ENCODE results near the gene LASP1. TPM values are rescaled to one million over a fixed set of nuclear protein-coding genes. Genes with fewer than 3 reads are reported as not detected.

Gene LASP1
- total and polyA plus RNA-seq, 2 donors (not counting 3 experiments of a cell fraction or from before 2014, with no cell fraction given) = 214 to 242 TPM

DNA sequence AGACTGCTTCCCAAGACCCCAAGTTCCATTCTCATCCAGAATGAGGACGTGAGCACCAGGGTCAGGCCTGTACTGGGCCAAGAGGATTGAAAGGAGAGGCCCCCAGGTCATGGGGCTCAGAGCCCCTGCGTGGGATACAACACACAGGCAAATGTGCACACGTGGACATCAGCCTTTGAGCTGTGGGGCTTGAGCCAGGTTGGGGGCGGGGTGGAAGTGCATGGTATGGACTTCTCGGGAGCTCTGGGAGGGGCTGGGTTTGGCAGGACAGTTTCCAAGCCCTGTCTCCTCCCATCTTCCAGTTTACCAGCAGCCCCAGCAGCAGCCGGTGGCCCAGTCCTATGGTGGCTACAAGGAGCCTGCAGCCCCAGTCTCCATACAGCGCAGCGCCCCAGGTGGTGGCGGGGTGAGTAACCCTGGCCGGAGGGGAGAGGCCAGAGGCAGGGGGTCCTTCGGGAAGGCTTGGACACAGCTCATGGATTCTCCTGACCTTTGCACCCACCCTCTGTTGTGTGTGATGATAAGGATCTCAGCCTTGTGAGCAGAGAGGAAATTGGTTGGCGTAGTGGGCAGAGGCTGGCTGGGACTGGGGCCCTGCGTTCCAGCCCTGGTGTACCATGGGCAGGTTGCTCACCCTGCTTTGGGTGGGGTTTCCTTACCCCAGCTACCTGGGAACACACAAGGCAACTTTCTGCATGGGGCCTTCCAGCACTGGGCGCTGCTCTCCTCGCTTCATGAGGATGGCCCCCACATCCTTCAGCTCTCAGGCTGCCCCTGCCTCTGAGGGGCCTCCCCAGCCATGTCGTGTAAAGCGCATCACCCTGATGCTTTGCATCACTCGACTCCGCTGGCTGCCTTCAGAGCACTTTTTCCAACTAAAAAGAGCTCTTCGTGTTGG is 45.1 kb downstream of the LASP1 start:
- no peak for DNase-seq (ENCODE audit: low read depth, low spot score)
- Histone ChIP-seq H3K4me1 (ENCODE audit: control insufficient read depth, extremely low read depth, insufficient read depth, low read length) (no peaks in the 10 kb centered on the region), H3K36me3 (ENCODE audit: control insufficient read depth in 2 of 2, extremely low read depth in 1 of 2, insufficient read depth in 2 of 2, low read length in 2 of 2) (peaks cover 16 to 61% of the 10 kb centered on the region in 2 experiments), H3K4me3 (replicated peaks in 1 of 3; ENCODE audit: insufficient read depth in 1 of 3, low read depth in 1 of 3, low read length in 3 of 3) (no peak overlapping the region), H4K20me1 (replicated peaks; ENCODE audit: control insufficient read depth, extremely low read depth, insufficient read depth, low read length) (no peaks in the 10 kb centered on the region), H3K9me1 (replicated peaks; ENCODE audit: control insufficient read depth, extremely low read depth, insufficient read depth, low read length) (no peaks in the 10 kb centered on the region), H3K4me2 (ENCODE audit: insufficient read depth, low read length) (no peak overlapping the region), H3K27ac (ENCODE audit: insufficient read depth, low read depth, low read length) (no peak overlapping the region), H3K79me2 (ENCODE audit: control insufficient read depth, insufficient read depth, low read length) (peaks cover 9% of the 10 kb centered on the region), H2AFZ (ENCODE audit: low read depth, low read length) (no peak overlapping the region), H3K9me3 (replicated peaks; ENCODE audit: control insufficient read depth, insufficient read depth, low read length) (no peaks in the 10 kb centered on the region), H3K9ac (replicated peaks; ENCODE audit: extremely low read depth, insufficient read depth, low read length) (no peak overlapping the region), H3K27me3 (ENCODE audit: control insufficient read depth in 2 of 2, insufficient read depth in 2 of 2, low read length in 2 of 2) (no peaks in the 10 kb centered on the region)
- BruUV-seq (replicated peaks) = no TSS peak
- intact Hi-C loops (cut with micrococcal nuclease) = no loop called here
- TF ChIP-seq GATA2 (IDR thresholded peaks at IDR 0.05; ENCODE audit: insufficient read depth, insufficient read length, low read depth, low read length) = peak; percentile 10
- TF ChIP-seq FOS (IDR thresholded peaks at IDR 0.05; ENCODE audit: borderline replicate concordance, insufficient read depth, low read length) = no peak
- TF ChIP-seq EZH2 (IDR thresholded peaks at IDR 0.05; ENCODE audit: borderline replicate concordance, low read depth, low read length, severe bottlenecking) = no peak
- CTCF ChIA-PET = interaction anchor here (0.8 to 1.3 kb wide), 2 partner anchors 13 to 44 kb away, joined by 3 to 4 read pairs; no protein-coding TSS in a partner anchor
- no peak for FAIRE-seq
- dilution Hi-C loops (cut with MboI; ENCODE audit: extremely low pct_ligation_motif_present, low sequenced_read_pairs) = no loop called here
- POLR2A ChIA-PET = no interaction called here

DNA sequence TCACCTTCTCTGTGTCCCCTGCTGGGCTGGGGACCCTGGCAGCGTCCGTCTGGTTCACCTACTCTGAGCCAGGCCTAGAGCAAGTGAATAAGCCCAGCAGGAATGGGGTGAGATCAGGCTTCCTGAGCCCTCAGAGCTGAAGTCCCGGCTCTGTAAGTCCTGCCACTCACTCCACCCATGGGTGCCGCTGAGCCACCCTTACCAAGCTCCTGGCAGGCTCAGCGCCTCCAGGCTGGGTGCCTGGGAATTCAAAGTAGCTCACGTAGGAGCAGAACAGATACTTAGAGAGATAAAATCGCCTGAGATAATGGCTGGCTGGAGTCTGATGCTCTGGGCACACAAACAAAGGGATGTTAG is 45.8 kb downstream of the LASP1 start:
- Histone ChIP-seq H3K4me2 (ENCODE audit: insufficient read depth, low read length) (no peak overlapping the region), H3K4me3 (replicated peaks in 1 of 3; ENCODE audit: insufficient read depth in 1 of 3, low read depth in 1 of 3, low read length in 3 of 3) (no peak overlapping the region), H3K9me1 (replicated peaks; ENCODE audit: control insufficient read depth, extremely low read depth, insufficient read depth, low read length) (no peaks in the 10 kb centered on the region), H3K9ac (replicated peaks; ENCODE audit: extremely low read depth, insufficient read depth, low read length) (no peak overlapping the region), H3K36me3 (ENCODE audit: control insufficient read depth in 2 of 2, extremely low read depth in 1 of 2, insufficient read depth in 2 of 2, low read length in 2 of 2) (peaks cover 16 to 64% of the 10 kb centered on the region in 2 experiments), H3K9me3 (replicated peaks; ENCODE audit: control insufficient read depth, insufficient read depth, low read length) (no peaks in the 10 kb centered on the region), H3K27ac (ENCODE audit: insufficient read depth, low read depth, low read length) (no peak overlapping the region), H4K20me1 (replicated peaks; ENCODE audit: control insufficient read depth, extremely low read depth, insufficient read depth, low read length) (no peaks in the 10 kb centered on the region), H2AFZ (ENCODE audit: low read depth, low read length) (no peak overlapping the region), H3K4me1 (ENCODE audit: control insufficient read depth, extremely low read depth, insufficient read depth, low read length) (no peaks in the 10 kb centered on the region), H3K79me2 (ENCODE audit: control insufficient read depth, insufficient read depth, low read length) (peaks cover 9% of the 10 kb centered on the region), H3K27me3 (ENCODE audit: control insufficient read depth in 2 of 2, insufficient read depth in 2 of 2, low read length in 2 of 2) (no peaks in the 10 kb centered on the region)
- intact Hi-C loops (cut with micrococcal nuclease) (no loop called here), dilution Hi-C loops (cut with MboI; ENCODE audit: extremely low pct_ligation_motif_present, low sequenced_read_pairs) (no loop called here)
- POLR2A ChIA-PET = no interaction called here
- TF ChIP-seq, protein P1, sequence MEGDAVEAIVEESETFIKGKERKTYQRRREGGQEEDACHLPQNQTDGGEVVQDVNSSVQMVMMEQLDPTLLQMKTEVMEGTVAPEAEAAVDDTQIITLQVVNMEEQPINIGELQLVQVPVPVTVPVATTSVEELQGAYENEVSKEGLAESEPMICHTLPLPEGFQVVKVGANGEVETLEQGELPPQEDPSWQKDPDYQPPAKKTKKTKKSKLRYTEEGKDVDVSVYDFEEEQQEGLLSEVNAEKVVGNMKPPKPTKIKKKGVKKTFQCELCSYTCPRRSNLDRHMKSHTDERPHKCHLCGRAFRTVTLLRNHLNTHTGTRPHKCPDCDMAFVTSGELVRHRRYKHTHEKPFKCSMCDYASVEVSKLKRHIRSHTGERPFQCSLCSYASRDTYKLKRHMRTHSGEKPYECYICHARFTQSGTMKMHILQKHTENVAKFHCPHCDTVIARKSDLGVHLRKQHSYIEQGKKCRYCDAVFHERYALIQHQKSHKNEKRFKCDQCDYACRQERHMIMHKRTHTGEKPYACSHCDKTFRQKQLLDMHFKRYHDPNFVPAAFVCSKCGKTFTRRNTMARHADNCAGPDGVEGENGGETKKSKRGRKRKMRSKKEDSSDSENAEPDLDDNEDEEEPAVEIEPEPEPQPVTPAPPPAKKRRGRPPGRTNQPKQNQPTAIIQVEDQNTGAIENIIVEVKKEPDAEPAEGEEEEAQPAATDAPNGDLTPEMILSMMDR (IDR thresholded peaks at IDR 0.05; ENCODE audit: extremely low read depth in 1 of 2, insufficient read depth in 1 of 2, low read depth in 1 of 2, low read length in 2 of 2) = no peak
- no peak for TF ChIP-seq POLR2A (IDR thresholded peaks at IDR 0.05; ENCODE audit: low read depth, low read length)
- TF ChIP-seq EZH2 (IDR thresholded peaks at IDR 0.05; ENCODE audit: borderline replicate concordance, low read depth, low read length, severe bottlenecking) = no peak
- TF ChIP-seq GATA2 (IDR thresholded peaks at IDR 0.05; ENCODE audit: insufficient read depth, insufficient read length, low read depth, low read length) = no peak
- no peak for TF ChIP-seq JUN (IDR thresholded peaks at IDR 0.05; ENCODE audit: borderline replicate concordance, insufficient read depth, insufficient read length, low read depth)
- no peak for TF ChIP-seq MYC (IDR thresholded peaks at IDR 0.05; ENCODE audit: low read depth, low read length)
- TF ChIP-seq, protein P2, sequence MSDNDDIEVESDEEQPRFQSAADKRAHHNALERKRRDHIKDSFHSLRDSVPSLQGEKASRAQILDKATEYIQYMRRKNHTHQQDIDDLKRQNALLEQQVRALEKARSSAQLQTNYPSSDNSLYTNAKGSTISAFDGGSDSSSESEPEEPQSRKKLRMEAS (IDR thresholded peaks at IDR 0.05; ENCODE audit: insufficient read depth, insufficient read length) = no peak
- TF ChIP-seq FOS (IDR thresholded peaks at IDR 0.05; ENCODE audit: borderline replicate concordance, insufficient read depth, low read length) = no peak
- TF ChIP-seq POLR2AphosphoS5 (IDR thresholded peaks at IDR 0.05; ENCODE audit: insufficient read depth, low read depth, low read length) = no peak
- FAIRE-seq (no peak), DNase-seq (ENCODE audit: low read depth, low spot score) (no peak)
- CTCF ChIA-PET = interaction anchor here (0.8 kb wide), 1 partner anchor 14 kb away, joined by 3 read pairs; no protein-coding TSS in a partner anchor
- no TSS peak for BruUV-seq (replicated peaks)
